HepG2 (cell line): ENCODE measurements around the gene HBG1. TPM values are rescaled to one million over a fixed set of nuclear protein-coding genes. Genes with fewer than 3 reads are reported as not detected.

ENCODE experiments used
- ATAC-seq: fragments of 200-7000 bp; cut with Tn5 transposase; 3 replicates; pipeline ENCODE4 v1.9.1; 2020; ENCODE audit warnings: mild to moderate bottlenecking, moderate library complexity
- BruUV-seq: library from RNA; stranded (reverse); fragments of 400-500 nt; replicated peaks from 2 replicates; lab custom pipeline; 2021; lab: Mats Ljungman, UMichigan
- CTCF ChIA-PET: fragments of 300-600 bp; formaldehyde crosslinking; extraction: SDS; loops from one replicate; lab custom pipeline; 2021; ENCODE audit warnings: low total read pairs, inconsistent platforms, low intra/inter-chr PET ratio; lab: Yijun Ruan, JAX
- POLR2A ChIA-PET: fragments of 350-600 bp; sonication (Branson Sonifier 250); formaldehyde crosslinking; loops from one replicate; lab custom pipeline; 2020; ENCODE audit warnings: antibody characterized with exemption, inconsistent platforms; lab: Yijun Ruan, JAX
- DNase-seq: peaks from one replicate; pipeline ENCODE4 v3.0.0-alpha.2; 2015; ENCODE audit warnings: low spot score
- FAIRE-seq: peaks from 3 replicates; lab custom pipeline; 2011; peaks lifted over from hg19 to GRCh38; lab: Jason Lieb, UNC
- H2AFZ ChIP-seq: one replicate; pipeline ENCODE4 v1.6.1; 2011; ENCODE audit warnings: low read length, inconsistent platforms
- H3K27ac ChIP-seq: fragments of 300-600 bp; 3 replicates; pipeline ENCODE4 v1.8.0; 2011; ENCODE audit warnings: mixed run types, mild to moderate bottlenecking, mixed read lengths, low read length, inconsistent platforms; ENCODE audit not compliant: insufficient read depth; ENCODE audit errors: extremely low read length
- H3K27me3 ChIP-seq, 2 experiments: fragments of 200-600 bp in 1 of 2; 2 replicates in 1 of 2; 3 replicates in 1 of 2; pipeline versions ENCODE4 v1.6.0 to v1.8.0; 2011; ENCODE audit warnings: low read length in 2 of 2, mild to moderate bottlenecking in 2 of 2, moderate library complexity in 2 of 2, inconsistent platforms in 1 of 2; ENCODE audit not compliant: insufficient read depth in 2 of 2, control insufficient read depth in 1 of 2
- H3K36me3 ChIP-seq, 2 experiments: fragments of 200-600 bp in 1 of 2; replicated peaks in 1 of 2; 2 replicates in 1 of 2; 3 replicates in 1 of 2; pipeline versions ENCODE4 v1.5.1 to v1.8.0; 2011; ENCODE audit warnings: low read length in 2 of 2, inconsistent platforms in 1 of 2; ENCODE audit not compliant: insufficient read depth in 2 of 2, control insufficient read depth in 1 of 2
- H3K4me1 ChIP-seq: 2 replicates; pipeline ENCODE4 v1.5.1; 2012; ENCODE audit warnings: low read length, inconsistent platforms; ENCODE audit not compliant: insufficient read depth
- H3K4me2 ChIP-seq: 2 replicates; pipeline ENCODE4 v1.6.0; 2011; ENCODE audit warnings: low read depth, low read length, inconsistent platforms
- H3K4me3 ChIP-seq, 3 experiments: fragments of 200-600 bp in 1 of 3; sonication (generic), shearing (Covaris generic) in 1 of 3; replicated peaks in 1 of 3; 2 replicates each; pipeline ENCODE4 v1.5.1; 2011 to 2016; ENCODE audit warnings: low read length in 3 of 3, inconsistent platforms in 2 of 3, low read depth in 2 of 3, mild to moderate bottlenecking in 2 of 3, control low read depth in 1 of 3, mixed read lengths in 1 of 3; ENCODE audit not compliant: insufficient read depth in 1 of 3
- H3K79me2 ChIP-seq: one replicate; pipeline ENCODE4 v1.6.1; 2011; ENCODE audit warnings: low read length, inconsistent platforms; ENCODE audit not compliant: insufficient read depth
- H3K9ac ChIP-seq: 2 replicates; pipeline ENCODE4 v1.6.0; 2011; ENCODE audit warnings: mild to moderate bottlenecking, low read depth, low read length, inconsistent platforms; ENCODE audit not compliant: insufficient read depth
- H3K9me3 ChIP-seq: 2 replicates; pipeline ENCODE4 v1.5.1; 2012; ENCODE audit warnings: mild to moderate bottlenecking, low read length
- H4K20me1 ChIP-seq: 2 replicates; pipeline ENCODE4 v1.6.0; 2011; ENCODE audit warnings: inconsistent platforms, mild to moderate bottlenecking, low read length, moderate library complexity; ENCODE audit not compliant: insufficient read depth
- GFI1 ChIP-seq: sonication (generic); formaldehyde crosslinking; IDR thresholded peaks from 2 replicates; pipeline ENCODE4 v1.5.0; 2020; ENCODE audit warnings: missing genetic modification reagents, mild to moderate bottlenecking, borderline replicate concordance
- NFYC ChIP-seq: IDR thresholded peaks from 2 replicates; pipeline ENCODE4 v1.6.1; 2016; ENCODE audit warnings: missing genetic modification reagents, missing compliant biosample characterization
- SAFB2 ChIP-seq: sonication (generic); formaldehyde crosslinking; IDR thresholded peaks from 2 replicates; pipeline ENCODE4 v1.5.1; 2020; ENCODE audit warnings: missing genetic modification reagents, low read depth, mild to moderate bottlenecking, borderline replicate concordance
- ZNF124 ChIP-seq: sonication (generic); formaldehyde crosslinking; IDR thresholded peaks from 2 replicates; pipeline ENCODE4 v1.4.0; 2020; ENCODE audit warnings: missing genetic modification reagents
- ZNF543 ChIP-seq: sonication (generic); formaldehyde crosslinking; IDR thresholded peaks from 2 replicates; pipeline ENCODE4 v1.4.0; 2020; ENCODE audit warnings: mild to moderate bottlenecking, missing genetic modification reagents
- WGBS: methylation state at CpG from one replicate; pipeline ENCODE4 v1.1.6; 2017; ENCODE audit warnings: low lambda C conversion rate; 5-methylcytosine and 5-hydroxymethylcytosine counted together
- in situ Hi-C: cut with HindIII; loops from 2 replicates; pipeline ENCODE4 v1.10.0; 2017; ENCODE audit warnings: low pct_unique_long_range_greater_than_20kb; ENCODE audit not compliant: extremely low pct_ligation_motif_present
- intact Hi-C: fragments of 100-400 bp; cut with micrococcal nuclease; formaldehyde crosslinking; loops from one replicate; pipeline ENCODE4 v1.10.0; 2022; ENCODE audit not compliant: unreplicated experiment
- polyA plus RNA-seq, 8 experiments: library from polyadenylated mRNA; depleted of rRNA in 3 of 8; stranded (reverse) in 7 of 8; unstranded in 1 of 8; fragments of >200 nt; fragmentation: Illumina TruSeq in 4 of 8; extraction: Trizol in 4 of 8; gene quantifications; 2 replicates each; pipeline versions ENCODE4 v1.2.1 to v1.2.3, GENCODE V29; 2011 to 2016; ENCODE audit warnings: low read depth in 4 of 8, missing spikeins in 1 of 8, mixed read lengths in 1 of 8; ENCODE audit not compliant: insufficient read depth in 1 of 8
- total RNA-seq, 5 experiments: library from RNA; depleted of rRNA; stranded (reverse); fragments of >200 nt; fragmentation: Illumina TruSeq; extraction: Trizol; gene quantifications; 2 replicates each; pipeline ENCODE4 v1.2.3, GENCODE V29; 2016; ENCODE audit warnings: low read depth in 1 of 5

Gene HBG1
- total and polyA plus RNA-seq, 2 of the 13 experiments (the other 11 are each of a cell fraction or from before 2014, with no cell fraction given) = not detected

DNA sequence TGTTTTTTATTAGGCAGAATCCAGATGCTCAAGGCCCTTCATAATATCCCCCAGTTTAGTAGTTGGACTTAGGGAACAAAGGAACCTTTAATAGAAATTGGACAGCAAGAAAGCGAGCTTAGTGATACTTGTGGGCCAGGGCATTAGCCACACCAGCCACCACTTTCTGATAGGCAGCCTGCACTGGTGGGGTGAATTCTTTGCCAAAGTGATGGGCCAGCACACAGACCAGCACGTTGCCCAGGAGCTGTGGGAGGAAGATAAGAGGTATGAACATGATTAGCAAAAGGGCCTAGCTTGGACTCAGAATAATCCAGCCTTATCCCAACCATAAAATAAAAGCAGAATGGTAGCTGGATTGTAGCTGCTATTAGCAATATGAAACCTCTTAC, 24.2 kb downstream of the HBG1 start:
- DNase-seq (no peak), ATAC-seq (no peak), FAIRE-seq (no peak)
- no peak for TF ChIP-seq GFI1
- no peak for TF ChIP-seq ZNF124 (CRISPR knock-in tag)
- no peak for TF ChIP-seq NFYC (CRISPR knock-in tag)
- no TSS peak for BruUV-seq
- H3K79me2 ChIP-seq = no peaks in the 10 kb centered on the region
- H3K4me3 ChIP-seq = no peak overlapping the region
- no peak overlapping the region for H3K27ac ChIP-seq
- in situ Hi-C loops = no loop called here
- H4K20me1 ChIP-seq = no peaks in the 10 kb centered on the region
- no peak overlapping the region for H2AFZ ChIP-seq
- H3K4me2 ChIP-seq = no peak overlapping the region
- no peaks in the 10 kb centered on the region for H3K36me3 ChIP-seq
- no peaks in the 10 kb centered on the region for H3K4me1 ChIP-seq
- POLR2A ChIA-PET = no interaction called here
- CTCF ChIA-PET = no interaction called here
- no peaks in the 10 kb centered on the region for H3K9me3 ChIP-seq
- H3K9ac ChIP-seq = no peak overlapping the region
- peaks cover 0 to 3% of the 10 kb centered on the region in 2 experiments; a peak in 1 of 5 replicates for H3K27me3 ChIP-seq
- intact Hi-C loops = no loop called here
- WGBS = 4% methylated on average over 2 of the region's 2 CpGs

DNA sequence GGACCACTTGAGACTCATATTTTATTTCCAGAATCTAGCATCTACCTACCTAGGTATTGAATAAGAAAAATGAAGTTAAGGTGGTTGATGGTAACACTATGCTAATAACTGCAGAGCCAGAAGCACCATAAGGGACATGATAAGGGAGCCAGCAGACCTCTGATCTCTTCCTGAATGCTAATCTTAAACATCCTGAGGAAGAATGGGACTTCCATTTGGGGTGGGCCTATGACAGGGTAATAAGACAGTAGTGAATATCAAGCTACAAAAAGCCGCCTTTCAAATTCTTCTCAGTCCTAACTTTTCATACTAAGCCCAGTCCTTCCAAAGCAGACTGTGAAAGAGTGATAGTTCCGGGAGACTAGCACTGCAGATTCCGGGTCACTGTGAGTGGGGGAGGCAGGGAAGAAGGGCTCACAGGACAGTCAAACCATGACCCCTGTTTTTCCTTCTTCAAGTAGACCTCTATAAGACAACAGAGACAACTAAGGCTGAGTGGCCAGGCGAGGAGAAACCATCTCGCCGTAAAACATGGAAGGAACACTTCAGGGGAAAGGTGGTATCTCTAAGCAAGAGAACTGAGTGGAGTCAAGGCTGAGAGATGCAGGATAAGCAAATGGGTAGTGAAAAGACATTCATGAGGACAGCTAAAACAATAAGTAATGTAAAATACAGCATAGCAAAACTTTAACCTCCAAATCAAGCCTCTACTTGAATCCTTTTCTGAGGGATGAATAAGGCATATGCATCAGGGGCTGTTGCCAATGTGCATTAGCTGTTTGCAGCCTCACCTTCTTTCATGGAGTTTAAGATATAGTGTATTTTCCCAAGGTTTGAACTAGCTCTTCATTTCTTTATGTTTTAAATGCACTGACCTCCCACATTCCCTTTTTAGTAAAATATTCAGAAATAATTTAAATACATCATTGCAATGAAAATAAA, 24.8 kb downstream of the HBG1 start:
- no peak for TF ChIP-seq SAFB2 (CRISPR knock-in tag)
- TF ChIP-seq ZNF543 (CRISPR knock-in tag) = no peak
- Histone ChIP-seq H3K9me3 (no peaks in the 10 kb centered on the region), H3K4me3 (no peak overlapping the region), H3K9ac (no peak overlapping the region), H3K36me3 (no peaks in the 10 kb centered on the region), H2AFZ (no peak overlapping the region), H3K27me3 (peaks cover 0 to 3% of the 10 kb centered on the region in 2 experiments; a peak in 1 of 5 replicates), H3K4me1 (no peaks in the 10 kb centered on the region), H3K4me2 (no peak overlapping the region), H3K27ac (no peak overlapping the region), H3K79me2 (no peaks in the 10 kb centered on the region), H4K20me1 (no peaks in the 10 kb centered on the region)
- WGBS = 7% methylated on average over 6 of the region's 6 CpGs
- ATAC-seq (no peak), FAIRE-seq (no peak), DNase-seq (no peak)
- in situ Hi-C loops (no loop called here), intact Hi-C loops (no loop called here)
- POLR2A ChIA-PET = no interaction called here
- no TSS peak for BruUV-seq
- CTCF ChIA-PET = no interaction called here
